Panc1 (cell line): ENCODE results near the gene ADORA2A. TPM values are rescaled to one million over a fixed set of nuclear protein-coding genes. Genes with fewer than 3 reads are reported as not detected.

Experiments
- ATAC-seq: fragments of 200-7000 bp; cut with Tn5 transposase; 2 replicates; pipeline ENCODE4 v1.9.1; 2020; ENCODE audit warnings: mild to moderate bottlenecking, moderate library complexity
- BruUV-seq: library from RNA; stranded (reverse); fragments of 400-500 nt; replicated peaks from 2 replicates; lab custom pipeline; 2021; lab: Mats Ljungman, UMichigan
- CTCF ChIA-PET: fragments of 300-600 bp; sonication (Branson Sonifier 250); formaldehyde crosslinking; loops from one replicate; lab custom pipeline; 2022; ENCODE audit warnings: antibody characterized with exemption; lab: Charles Lee
- POLR2A ChIA-PET: fragments of 300-600 bp; sonication (Branson Sonifier 250); formaldehyde crosslinking; loops from one replicate; lab custom pipeline; 2022; ENCODE audit warnings: antibody characterized with exemption; lab: Charles Lee
- DNase-seq: peaks from one replicate; pipeline ENCODE4 v3.0.0-alpha.2; 2010; ENCODE audit warnings: low read depth, low spot score
- H3K27ac ChIP-seq: 2 replicates; pipeline ENCODE4 v1.5.1; 2011; ENCODE audit warnings: mild to moderate bottlenecking, low read length, inconsistent platforms
- H3K27me3 ChIP-seq: fragments of 200-500 bp; sonication (Bioruptor generic); 2 replicates; pipeline ENCODE4 v1.6.0; 2014; ENCODE audit warnings: low read length, inconsistent platforms; ENCODE audit not compliant: control insufficient read depth, insufficient read depth
- H3K36me3 ChIP-seq: fragments of 200-500 bp; sonication (Bioruptor generic); 2 replicates; pipeline ENCODE4 v1.5.1; 2014; ENCODE audit warnings: inconsistent platforms, mild to moderate bottlenecking, low read length, moderate library complexity; ENCODE audit not compliant: control insufficient read depth, insufficient read depth
- H3K4me1 ChIP-seq: 2 replicates; pipeline ENCODE4 v1.5.1; 2011; ENCODE audit warnings: inconsistent platforms, mild to moderate bottlenecking, low read length, moderate library complexity; ENCODE audit not compliant: control insufficient read depth, insufficient read depth
- H3K4me3 ChIP-seq, 2 experiments: 2 replicates each; pipeline ENCODE4 v1.5.1; 2011 to 2012; ENCODE audit warnings: low read depth in 2 of 2, low read length in 2 of 2, mild to moderate bottlenecking in 2 of 2, inconsistent platforms in 1 of 2, moderate library complexity in 1 of 2
- H3K9me3 ChIP-seq: fragments of 200-500 bp; sonication (Bioruptor generic); 2 replicates; pipeline ENCODE4 v1.5.1; 2014; ENCODE audit warnings: low read depth, mild to moderate bottlenecking, inconsistent platforms, low read length, moderate library complexity; ENCODE audit not compliant: control insufficient read depth, insufficient read depth
- CTCF ChIP-seq: fragments of 450-650 bp; IDR thresholded peaks from 2 replicates; pipeline ENCODE4 v1.5.1; 2017; ENCODE audit warnings: mild to moderate bottlenecking
- POLR2AphosphoS5 ChIP-seq: IDR thresholded peaks from 2 replicates; pipeline ENCODE4 v1.6.1; 2012; ENCODE audit warnings: mild to moderate bottlenecking, low read depth, low read length, moderate library complexity
- REST ChIP-seq, 2 experiments: IDR thresholded peaks; 2 replicates each; pipeline ENCODE4 v1.6.1; 2011 to 2012; ENCODE audit warnings: low read depth in 2 of 2, control low read depth in 1 of 2, low read length in 1 of 2, mild to moderate bottlenecking in 1 of 2, moderate library complexity in 1 of 2; ENCODE audit not compliant: insufficient read depth in 1 of 2
- SIN3A ChIP-seq: IDR thresholded peaks from 2 replicates; pipeline ENCODE4 v1.6.1; 2012; ENCODE audit warnings: low read depth, mild to moderate bottlenecking, low read length, moderate library complexity, borderline replicate concordance; ENCODE audit not compliant: insufficient read depth
- TCF7L2 ChIP-seq: IDR thresholded peaks from 2 replicates; pipeline ENCODE4 v1.6.1; 2011; ENCODE audit warnings: mild to moderate bottlenecking, low read depth, low read length, inconsistent platforms
- in situ Hi-C: cut with HindIII; loops from 2 replicates; pipeline ENCODE4 v1.10.0; 2016; ENCODE audit warnings: low sequenced_read_pairs, low pct_unique_long_range_greater_than_20kb
- intact Hi-C: fragments of 100-400 bp; cut with micrococcal nuclease; formaldehyde crosslinking; loops from one replicate; pipeline ENCODE4 v1.10.0; 2022; ENCODE audit not compliant: unreplicated experiment
- total RNA-seq: library from RNA; stranded (reverse); gene quantifications from one replicate; pipeline ENCODE4 v1.2.1, GENCODE V29; 2021; ENCODE audit not compliant: unreplicated experiment

Gene ADORA2A
- total RNA-seq, 1 experiment from 2014 or later, result 11.5 TPM

GRCh38 chr22:24446260-24446611 lies 18.8 kb downstream of the ADORA2A start:
- ATAC-seq (no peak), DNase-seq (no peak)
- H3K4me1 ChIP-seq, result no peaks in the 10 kb centered on the region
- in situ Hi-C loops, result no loop called here
- H3K4me3 ChIP-seq, result no peak overlapping the region
- H3K36me3 ChIP-seq, result no peaks in the 10 kb centered on the region
- ChIA-PET POLR2A (no interaction called here), CTCF (no interaction called here)
- no peaks in the 10 kb centered on the region for H3K27me3 ChIP-seq
- no peak for TF ChIP-seq TCF7L2
- TF ChIP-seq REST (IDR thresholded peaks at IDR 0.05; ENCODE audit: insufficient read depth in 1 of 2, low read depth in 2 of 2, low read length in 1 of 2), result no peak
- no peak for TF ChIP-seq CTCF
- no peak for TF ChIP-seq SIN3A
- TF ChIP-seq POLR2AphosphoS5, result no peak
- no peaks in the 10 kb centered on the region for H3K9me3 ChIP-seq
- intact Hi-C loops, result no loop called here
- BruUV-seq, result no TSS peak
- no peak overlapping the region for H3K27ac ChIP-seq

DNA sequence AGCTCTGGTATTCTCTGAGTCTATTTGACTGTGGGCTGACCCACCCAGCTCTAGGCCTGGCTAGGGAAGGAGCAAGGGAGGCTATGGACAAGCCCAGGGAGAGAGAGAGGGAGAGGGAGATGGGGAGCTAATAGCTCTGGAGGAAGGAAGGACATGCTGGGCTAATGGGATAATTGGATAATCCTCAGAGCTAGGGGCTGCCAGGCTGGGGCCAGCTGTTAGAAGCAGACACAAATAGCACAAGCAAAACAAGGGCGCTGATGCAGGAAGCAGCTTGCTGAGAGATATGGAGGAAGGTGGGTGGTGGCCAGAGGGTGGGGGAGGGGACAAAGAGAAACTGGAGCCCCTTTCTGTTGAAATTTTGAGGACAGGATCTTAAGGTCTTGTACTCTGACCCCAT lies 23.2 kb downstream of the ADORA2A start:
- in situ Hi-C loops (no loop called here), intact Hi-C loops (no loop called here)
- Histone ChIP-seq H3K9me3 (no peaks in the 10 kb centered on the region), H3K4me1 (no peaks in the 10 kb centered on the region), H3K4me3 (no peak overlapping the region), H3K27ac (no peak overlapping the region), H3K27me3 (no peaks in the 10 kb centered on the region), H3K36me3 (no peaks in the 10 kb centered on the region)
- ATAC-seq (no peak), DNase-seq (no peak)
- no TSS peak for BruUV-seq
- ChIA-PET CTCF (no interaction called here), POLR2A (no interaction called here)
- no peak for TF ChIP-seq POLR2AphosphoS5
- no peak for TF ChIP-seq CTCF
- TF ChIP-seq TCF7L2, result no peak
- TF ChIP-seq SIN3A, result no peak
- TF ChIP-seq REST (IDR thresholded peaks at IDR 0.05; ENCODE audit: insufficient read depth in 1 of 2, low read depth in 2 of 2, low read length in 1 of 2), result no peak
